Neuronal stem cell (in vitro differentiated cells): ENCODE measurements around the gene ZNF438.
A peak's percentile ranks its signal among the peaks of the same experiment; 100 is the strongest.
"Not testable (repeated sequence)": the region's sequence is repeated elsewhere in the genome, so short reads cannot be mapped to it uniquely, and the experiment has no call there.

Experiments used
- DNase-seq: peaks from one replicate; pipeline ENCODE4 v3.0.0-alpha.2; 2013; ENCODE audit warnings: low spot score
- H2AFZ ChIP-seq: one replicate; pipeline ENCODE4 v1.6.1; 2013; ENCODE audit warnings: mild to moderate bottlenecking, low read length, inconsistent platforms
- H2AK5ac ChIP-seq: 2 replicates; pipeline ENCODE4 v1.6.1; 2013; ENCODE audit warnings: low read depth, mild to moderate bottlenecking, inconsistent platforms, low read length, moderate library complexity, mixed read lengths
- H2BK120ac ChIP-seq: 2 replicates; pipeline ENCODE4 v1.6.1; 2013; ENCODE audit warnings: low read depth, mild to moderate bottlenecking, inconsistent platforms, low read length, moderate library complexity, mixed read lengths
- H2BK12ac ChIP-seq: one replicate; pipeline ENCODE4 v1.6.1; 2013; ENCODE audit warnings: low read length, inconsistent platforms
- H2BK15ac ChIP-seq: 2 replicates; pipeline ENCODE4 v1.6.1; 2013; ENCODE audit warnings: mild to moderate bottlenecking, low read length, inconsistent platforms, mixed read lengths
- H2BK5ac ChIP-seq: one replicate; pipeline ENCODE4 v1.6.1; 2013; ENCODE audit warnings: inconsistent platforms, mild to moderate bottlenecking, low read length, moderate library complexity
- H3K14ac ChIP-seq: one replicate; pipeline ENCODE4 v1.6.1; 2013; ENCODE audit warnings: low read length, inconsistent platforms
- H3K18ac ChIP-seq: 2 replicates; pipeline ENCODE4 v1.6.1; 2013; ENCODE audit warnings: low read length, inconsistent platforms
- H3K23ac ChIP-seq: 2 replicates; pipeline ENCODE4 v1.6.1; 2013; ENCODE audit warnings: low read depth, mild to moderate bottlenecking, mixed read lengths, low read length, inconsistent platforms; ENCODE audit not compliant: poor library complexity
- H3K27ac ChIP-seq: replicated peaks from 3 replicates; pipeline ENCODE4 v1.5.1; 2013; ENCODE audit warnings: low read length, inconsistent platforms
- H3K27me3 ChIP-seq, 3 experiments: 2 replicates each; pipeline ENCODE4 v1.6.1; 2013; ENCODE audit warnings: low read length in 3 of 3, mild to moderate bottlenecking in 2 of 3, inconsistent platforms in 1 of 3, low read depth in 1 of 3, mixed read lengths in 1 of 3, moderate library complexity in 1 of 3; ENCODE audit not compliant: control insufficient read depth in 3 of 3, insufficient read depth in 3 of 3
- H3K36me3 ChIP-seq, 2 donors: replicated peaks in 1 of 2; 2 replicates each; pipeline ENCODE4 v1.6.1; 2013; ENCODE audit warnings: low read length in 2 of 2; ENCODE audit not compliant: control insufficient read depth in 2 of 2, insufficient read depth in 2 of 2
- H3K4ac ChIP-seq: 2 replicates; pipeline ENCODE4 v1.6.1; 2013; ENCODE audit warnings: inconsistent platforms, mild to moderate bottlenecking, low read length, moderate library complexity
- H3K4me1 ChIP-seq, 2 donors: 1 replicate in 1 of 2; 2 replicates in 1 of 2; pipeline ENCODE4 v1.6.1; 2013; ENCODE audit warnings: low read length in 2 of 2, low read depth in 1 of 2; ENCODE audit not compliant: control insufficient read depth in 2 of 2, insufficient read depth in 1 of 2
- H3K4me2 ChIP-seq: one replicate; pipeline ENCODE4 v1.6.1; 2013; ENCODE audit warnings: mild to moderate bottlenecking, low read length, inconsistent platforms; ENCODE audit not compliant: insufficient read depth, poor library complexity, severe bottlenecking
- H3K4me3 ChIP-seq, 2 donors: 2 replicates each; pipeline ENCODE4 v1.5.1; 2013; ENCODE audit warnings: low read length in 2 of 2, mild to moderate bottlenecking in 2 of 2, inconsistent platforms in 1 of 2, moderate library complexity in 1 of 2
- H3K79me1 ChIP-seq: one replicate; pipeline ENCODE4 v1.6.1; 2013; ENCODE audit warnings: low read depth, mild to moderate bottlenecking, inconsistent platforms, low read length, moderate library complexity
- H3K9ac ChIP-seq: one replicate; pipeline ENCODE4 v1.6.1; 2013; ENCODE audit warnings: mild to moderate bottlenecking, low read depth, low read length, inconsistent platforms; ENCODE audit not compliant: poor library complexity
- H3K9me3 ChIP-seq, 2 donors: replicated peaks in 1 of 2; 2 replicates each; pipeline versions ENCODE3 to v1.6.1; 2013; ENCODE audit warnings: low read length in 2 of 2, mild to moderate bottlenecking in 2 of 2, inconsistent platforms in 1 of 2, low read depth in 1 of 2, mixed read lengths in 1 of 2, moderate library complexity in 1 of 2; ENCODE audit not compliant: control insufficient read depth in 2 of 2, insufficient read depth in 1 of 2
- H4K8ac ChIP-seq: one replicate; pipeline ENCODE4 v1.6.1; 2013; ENCODE audit warnings: low read depth, mild to moderate bottlenecking, inconsistent platforms, low read length, moderate library complexity
- H4K91ac ChIP-seq: one replicate; pipeline ENCODE4 v1.6.1; 2013; ENCODE audit warnings: low read length, low read depth, mild to moderate bottlenecking, inconsistent platforms; ENCODE audit not compliant: poor library complexity
- WGBS, 2 donors: extraction: QIAGEN DNeasy Blood & Tissue Kit; methylation state at CpG; one replicate each; pipeline ENCODE4 v1.1.7; 2013; ENCODE audit warnings: missing lambda C conversion rate in 2 of 2, mixed read lengths in 1 of 2; ENCODE audit not compliant: insufficient read length in 2 of 2, insufficient replicate concordance in 1 of 2; ENCODE audit errors: extremely low coverage in 2 of 2; 5-methylcytosine and 5-hydroxymethylcytosine counted together

The ZNF438 gene

GRCh38 chr10:30798646-30799185, 232.9 kb downstream of the ZNF438 start:
- Histone ChIP-seq H4K91ac (no peak overlapping the region), H3K79me1 (no peaks in the 10 kb centered on the region), H3K4me3 (no peak overlapping the region), H3K27ac (no peak overlapping the region), H3K14ac (no peak overlapping the region), H3K4me1 (no peaks in the 10 kb centered on the region), H2BK120ac (no peak overlapping the region), H3K9ac (no peak overlapping the region), H4K8ac (no peak overlapping the region), H3K27me3 (no peaks in the 10 kb centered on the region), H3K36me3 (no peaks in the 10 kb centered on the region), H3K9me3 (peaks cover 0 to under 1% of the 10 kb centered on the region in 2 donors), H3K4ac (no peak overlapping the region), H2BK5ac (no peak overlapping the region), H2AK5ac (no peak overlapping the region), H2AFZ (no peak overlapping the region), H3K4me2 (no peak overlapping the region), H2BK12ac (no peak overlapping the region), H3K18ac (peak overlapping the region; percentile 19), H2BK15ac (no peak overlapping the region), H3K23ac (no peak overlapping the region)
- no peak for DNase-seq
- no CpG with 5 or more reads among the region's 14 CpGs for WGBS, 2 donors

GRCh38 chr10:30795024-30795423, 236.6 kb downstream of the ZNF438 start:
- not testable (repeated sequence) for H3K4me3 ChIP-seq, H2BK120ac ChIP-seq, H3K23ac ChIP-seq, H3K4ac ChIP-seq, H2BK5ac ChIP-seq, H3K9ac ChIP-seq, H2AK5ac ChIP-seq, H4K8ac ChIP-seq, H3K27ac ChIP-seq, H3K4me1 ChIP-seq, H3K79me1 ChIP-seq, DNase-seq, H3K4me2 ChIP-seq, H2BK15ac ChIP-seq, H2BK12ac ChIP-seq, H3K36me3 ChIP-seq, H3K27me3 ChIP-seq, H3K18ac ChIP-seq, H2AFZ ChIP-seq, H4K91ac ChIP-seq, H3K14ac ChIP-seq, H3K9me3 ChIP-seq
- WGBS, 2 donors: no CpG with 5 or more reads among the region's 4 CpGs
